GM23248 (cell line): ENCODE measurements around the gene KRT13. TPM values are rescaled to one million over a fixed set of nuclear protein-coding genes. Genes with fewer than 3 reads are reported as not detected.

Experiments
- DNase-seq: peaks from one replicate; pipeline ENCODE4 v3.0.0-alpha.2; 2015
- H2AFZ ChIP-seq: fragments of 200-600 bp; sonication (generic); 2 replicates; pipeline ENCODE4 v1.6.1; 2016; ENCODE audit warnings: antibody characterized with exemption
- H3F3A ChIP-seq: fragments of 200-600 bp; sonication (generic); 2 replicates; pipeline ENCODE4 v1.6.1; 2016; ENCODE audit warnings: mild to moderate bottlenecking, antibody characterized with exemption, mixed run types; ENCODE audit not compliant: insufficient read depth
- H3K27ac ChIP-seq: fragments of 200-600 bp; sonication (generic); 2 replicates; pipeline ENCODE4 v1.5.1; 2016; ENCODE audit warnings: mild to moderate bottlenecking
- H3K27me3 ChIP-seq: fragments of 200-600 bp; sonication (generic); replicated peaks from 2 replicates; pipeline ENCODE4 v1.6.1; 2016; ENCODE audit warnings: mild to moderate bottlenecking; ENCODE audit not compliant: insufficient read depth
- H3K36me3 ChIP-seq: fragments of 200-600 bp; sonication (generic); 2 replicates; pipeline ENCODE4 v1.6.1; 2016; ENCODE audit warnings: low read depth, mild to moderate bottlenecking
- H3K4me1 ChIP-seq: fragments of 200-600 bp; sonication (generic); 2 replicates; pipeline ENCODE4 v1.6.1; 2016; ENCODE audit warnings: mild to moderate bottlenecking; ENCODE audit not compliant: insufficient read depth
- H3K4me2 ChIP-seq: fragments of 200-600 bp; sonication (generic); one replicate; pipeline ENCODE4 v1.6.1; 2016; ENCODE audit warnings: mild to moderate bottlenecking; ENCODE audit not compliant: unreplicated experiment
- H3K4me3 ChIP-seq: fragments of 200-600 bp; sonication (generic); 2 replicates; pipeline ENCODE4 v1.5.1; 2016; ENCODE audit warnings: mild to moderate bottlenecking
- H3K79me2 ChIP-seq: fragments of 200-600 bp; sonication (generic); 2 replicates; pipeline ENCODE4 v1.6.1; 2016; ENCODE audit warnings: mild to moderate bottlenecking; ENCODE audit not compliant: insufficient read depth
- H3K9ac ChIP-seq: fragments of 200-600 bp; sonication (generic); 2 replicates; pipeline ENCODE4 v1.6.1; 2016; ENCODE audit warnings: mild to moderate bottlenecking
- H3K9me2 ChIP-seq: fragments of 200-600 bp; sonication (generic); 2 replicates; pipeline ENCODE4 v1.6.1; 2016; ENCODE audit warnings: mixed run types, mild to moderate bottlenecking, moderate library complexity; ENCODE audit not compliant: insufficient read depth
- H3K9me3 ChIP-seq: fragments of 200-600 bp; sonication (generic); one replicate; pipeline ENCODE4 v1.6.1; 2017; ENCODE audit warnings: low read depth
- H4K20me1 ChIP-seq: fragments of 200-600 bp; sonication (generic); 2 replicates; pipeline ENCODE4 v1.6.0; 2016; ENCODE audit not compliant: insufficient read depth
- EZH2 ChIP-seq: fragments of 200-600 bp; sonication (generic); IDR thresholded peaks from 2 replicates; pipeline ENCODE4 v1.6.1; 2018; ENCODE audit warnings: antibody characterized with exemption, mild to moderate bottlenecking; ENCODE audit not compliant: insufficient read depth, poor library complexity, severe bottlenecking
- EZH2phosphoT487 ChIP-seq: fragments of 200-600 bp; sonication (generic); IDR thresholded peaks from 2 replicates; pipeline ENCODE4 v1.6.1; 2018; ENCODE audit warnings: antibody characterized with exemption, moderate library complexity, mild to moderate bottlenecking, low read depth; ENCODE audit not compliant: insufficient read depth
- WGBS, 2 experiments: methylation state at CpG; one replicate each; pipeline ENCODE4 v1.1.6; 2015 to 2017; ENCODE audit warnings: low lambda C conversion rate in 2 of 2, low coverage in 1 of 2; ENCODE audit errors: missing lambda C conversion rate in 2 of 2; 5-methylcytosine and 5-hydroxymethylcytosine counted together
- in situ Hi-C: fragments of 300-500 bp; cut with MboI; formaldehyde crosslinking; loops from 2 replicates; pipeline ENCODE4 v1.15.0; 2020
- microRNA-seq: library from miRNA; unstranded; fragments of <30 nt; microRNA quantifications from one replicate; pipeline ENCODE4, GENCODE V29; 2016; ENCODE audit warnings: borderline number of aligned reads
- polyA plus RNA-seq: library from polyadenylated mRNA; unstranded; fragments of >200 nt; fragmentation: Nextera tagmentation; extraction: Ambion mirVana; gene quantifications from 2 replicates; pipeline ENCODE4 v1.2.1, GENCODE V29; 2016
- small RNA-seq: library from RNA; depleted of rRNA; stranded (forward); fragments of <200 nt; gene quantifications from one replicate; pipeline ENCODE3, GENCODE V24; 2014; ENCODE audit warnings: low read depth, low replicate concordance
- total RNA-seq: library from RNA; depleted of rRNA; stranded (reverse); fragments of >200 nt; shearing (Covaris generic); gene quantifications from 2 replicates; pipeline ENCODE4 v1.2.3, GENCODE V29; 2014; rRNA removed

Gene KRT13
- total and polyA plus RNA-seq, 2 experiments from 2014 or later: not detected

DNA sequence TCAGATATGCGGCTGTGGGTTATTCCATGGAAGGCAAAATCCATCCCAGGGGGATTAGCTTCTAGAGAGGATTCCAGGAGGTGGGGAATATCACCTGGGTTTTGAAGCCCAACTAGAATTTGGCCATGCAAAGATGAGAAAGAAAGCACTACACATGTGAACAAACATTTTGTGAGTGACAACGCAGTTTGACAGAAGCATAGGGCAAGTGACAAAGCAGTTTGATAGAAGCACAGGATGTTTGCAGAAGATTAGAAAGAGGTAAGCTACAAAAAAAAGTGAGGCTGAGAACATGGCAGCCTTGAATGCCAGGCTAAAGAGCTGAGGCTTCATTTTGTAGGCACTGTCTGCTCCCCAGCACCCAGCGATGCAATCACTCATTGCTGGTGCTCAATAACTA lies 52.3 kb downstream of the KRT13 start:
- no peaks in the 10 kb centered on the region for H3K36me3 ChIP-seq
- no peaks in the 10 kb centered on the region for H3K9me2 ChIP-seq
- H2AFZ ChIP-seq: no peak overlapping the region
- peaks cover 10% of the 10 kb centered on the region; the same call in 1 of the 2 replicates for H3K4me1 ChIP-seq
- no peak overlapping the region for H3K4me2 ChIP-seq
- H3K9me3 ChIP-seq: no peaks in the 10 kb centered on the region
- H3K9ac ChIP-seq: no peak overlapping the region
- TF ChIP-seq EZH2phosphoT487 (no peak), EZH2 (no peak)
- peaks cover 7% of the 10 kb centered on the region; the same call in 1 of the 2 replicates for H3F3A ChIP-seq
- 94 to 96% methylated on average over 3 of the region's 3 CpGs for WGBS, 2 experiments
- no peak overlapping the region for H3K27ac ChIP-seq
- H4K20me1 ChIP-seq: no peaks in the 10 kb centered on the region
- peaks cover 10% of the 10 kb centered on the region; the same call in 1 of the 2 replicates for H3K27me3 ChIP-seq
- no peak for DNase-seq
- H3K4me3 ChIP-seq: no peak overlapping the region
- in situ Hi-C loops: no loop called here
- no peaks in the 10 kb centered on the region for H3K79me2 ChIP-seq

GRCh38 chr17:41452281-41452680 lies 53.1 kb downstream of the KRT13 start:
- in situ Hi-C loops: no loop called here
- no peak for DNase-seq

DNA sequence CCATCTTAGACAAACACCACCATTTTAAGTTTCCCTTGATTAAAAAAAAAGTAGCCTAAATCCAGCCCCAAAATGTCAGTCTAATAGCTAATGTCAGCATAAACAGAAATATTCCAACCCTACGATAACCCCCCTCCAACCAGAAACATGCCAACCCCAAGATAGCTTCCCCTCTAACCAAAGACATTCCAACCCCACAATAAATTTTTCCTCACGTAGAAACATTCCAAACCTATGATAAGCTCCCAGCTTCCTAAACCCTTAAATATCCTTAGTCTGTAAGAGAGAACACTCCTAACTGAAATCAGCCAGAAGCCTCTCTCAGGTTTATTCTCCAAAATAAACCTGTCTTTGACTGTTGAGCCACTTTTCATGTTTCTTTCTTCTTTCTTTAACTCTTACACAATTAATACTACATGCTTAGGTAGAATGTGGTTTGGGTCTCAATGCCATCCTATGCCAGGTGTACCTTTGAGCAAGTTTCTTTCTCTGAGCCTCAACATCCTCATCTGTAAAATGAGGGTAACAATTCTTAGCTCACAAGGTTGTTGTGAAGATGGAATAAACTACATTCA lies 54.2 kb downstream of the KRT13 start:
- Histone ChIP-seq H3K9ac (no peak overlapping the region), H3K9me3 (no peaks in the 10 kb centered on the region), H3K4me3 (no peak overlapping the region), H3K27me3 (no peaks in the 10 kb centered on the region), H3K4me2 (no peak overlapping the region), H3K36me3 (no peaks in the 10 kb centered on the region), H3K4me1 (peaks cover 23% of the 10 kb centered on the region), H2AFZ (no peak overlapping the region), H4K20me1 (no peaks in the 10 kb centered on the region), H3K27ac (no peak overlapping the region), H3K79me2 (no peaks in the 10 kb centered on the region), H3K9me2 (no peaks in the 10 kb centered on the region), H3F3A (peaks cover 18% of the 10 kb centered on the region; the same call in 1 of the 2 replicates)
- in situ Hi-C loops: no loop called here
- TF ChIP-seq EZH2phosphoT487: no peak
- TF ChIP-seq EZH2: no peak
- 10 to 17% methylated on average over 2 of the region's 2 CpGs for WGBS, 2 experiments
- peak; percentile 40 for DNase-seq

More at GRCh38 chr17:41452281-41452680, 53.1 kb downstream of the KRT13 start:
- Histone ChIP-seq H3K27ac (no peak overlapping the region), H3K79me2 (no peaks in the 10 kb centered on the region), H3K4me3 (no peak overlapping the region), H3K4me2 (no peak overlapping the region), H3K9me2 (no peaks in the 10 kb centered on the region), H3K9me3 (no peaks in the 10 kb centered on the region), H4K20me1 (no peaks in the 10 kb centered on the region), H2AFZ (no peak overlapping the region), H3K27me3 (peaks cover 2% of the 10 kb centered on the region; the same call in 1 of the 2 replicates), H3K36me3 (no peaks in the 10 kb centered on the region), H3K4me1 (peaks cover 12% of the 10 kb centered on the region), H3K9ac (no peak overlapping the region), H3F3A (peaks cover 9% of the 10 kb centered on the region; the same call in 1 of the 2 replicates)
- WGBS, 2 experiments: 50 to 58% methylated on average over 4 of the region's 4 CpGs
- TF ChIP-seq EZH2: no peak
- TF ChIP-seq EZH2phosphoT487: no peak

Small RNA genes lying within 50 kb of the gene (microRNA-seq; reads per million reads assigned to microRNA genes)
- gene MIR6510: not detected

Small RNA genes lying within 50 kb of the gene (small RNA-seq; reads per million reads assigned to genes)
- gene RNU2-32P: 43.7 reads per million, percentile 92 among the genes with 10 or more reads in this experiment

Other genes with a start within 250 kb of the KRT13 start
- gene KRTAP9-6, start 240.2 kb downstream of the KRT13 start, total RNA-seq: not detected in 2 replicates
- gene KRTAP9-6, start 240.2 kb downstream of the KRT13 start, polyA plus RNA-seq: not detected in 2 replicates
- gene KRTAP9-7, start 229.9 kb downstream of the KRT13 start, total RNA-seq: not detected in 2 replicates
- not detected in 2 replicates for gene KRTAP9-7, start 229.9 kb downstream of the KRT13 start, polyA plus RNA-seq
- not detected in 2 replicates for gene KRTAP29-1, start 202.8 kb downstream of the KRT13 start, total RNA-seq
- not detected in 2 replicates for gene KRTAP29-1, start 202.8 kb downstream of the KRT13 start, polyA plus RNA-seq
- gene KRTAP16-1, start 196.3 kb downstream of the KRT13 start, total RNA-seq: not detected in 2 replicates
- not detected in 2 replicates for gene KRTAP16-1, start 196.3 kb downstream of the KRT13 start, polyA plus RNA-seq
- gene KRTAP17-1, start 189.9 kb downstream of the KRT13 start, total RNA-seq: not detected in 2 replicates
- gene KRTAP17-1, start 189.9 kb downstream of the KRT13 start, polyA plus RNA-seq: not detected in 2 replicates
- not detected in 2 replicates for gene KRT33A, start 154.8 kb downstream of the KRT13 start, total RNA-seq
- gene KRT33A, start 154.8 kb downstream of the KRT13 start, polyA plus RNA-seq: not detected in 2 replicates
- gene KRT33B, start 135.8 kb downstream of the KRT13 start, total RNA-seq: 0.25 and 0.76 TPM in 2 replicates
- gene KRT33B, start 135.8 kb downstream of the KRT13 start, polyA plus RNA-seq: 1.0 and 1.2 TPM in 2 replicates
- gene KRT34, start 123.3 kb downstream of the KRT13 start, total RNA-seq: 73.5 and 77.8 TPM in 2 replicates
- gene KRT34, start 123.3 kb downstream of the KRT13 start, polyA plus RNA-seq: 39.8 and 42.2 TPM in 2 replicates
- gene KRT31, start 108.0 kb downstream of the KRT13 start, total RNA-seq: not detected in 2 replicates
- gene KRT31, start 108.0 kb downstream of the KRT13 start, polyA plus RNA-seq: not detected in 2 replicates
- not detected in 2 replicates for gene KRT37, start 81.0 kb downstream of the KRT13 start, total RNA-seq
- not detected in 2 replicates for gene KRT37, start 81.0 kb downstream of the KRT13 start, polyA plus RNA-seq
- not detected in 2 replicates for gene KRT38, start 64.6 kb downstream of the KRT13 start, total RNA-seq
- gene KRT38, start 64.6 kb downstream of the KRT13 start, polyA plus RNA-seq: not detected in 2 replicates
- not detected in 2 replicates for gene KRT32, start 38.2 kb downstream of the KRT13 start, total RNA-seq
- gene KRT32, start 38.2 kb downstream of the KRT13 start, polyA plus RNA-seq: not detected in 2 replicates
- gene KRT35, start 24.5 kb downstream of the KRT13 start, total RNA-seq: not detected in 2 replicates
- gene KRT35, start 24.5 kb downstream of the KRT13 start, polyA plus RNA-seq: not detected in 2 replicates
- not detected in 2 replicates for gene KRT36, start 15.7 kb downstream of the KRT13 start, total RNA-seq
- not detected in 2 replicates for gene KRT36, start 15.7 kb downstream of the KRT13 start, polyA plus RNA-seq
- gene KRT15, start 13.3 kb upstream of the KRT13 start, total RNA-seq: 0.65 and 1.1 TPM in 2 replicates
- 2.3 and 2.7 TPM in 2 replicates for gene KRT15, start 13.3 kb upstream of the KRT13 start, polyA plus RNA-seq
- 65.4 and 71.5 TPM in 2 replicates for gene KRT19, start 22.7 kb upstream of the KRT13 start, total RNA-seq
- gene KRT19, start 22.7 kb upstream of the KRT13 start, polyA plus RNA-seq: 95.5 and 100 TPM in 2 replicates
- not detected in 2 replicates for gene KRT9, start 66.4 kb upstream of the KRT13 start, total RNA-seq
- not detected in 2 replicates for gene KRT9, start 66.4 kb upstream of the KRT13 start, polyA plus RNA-seq
- 0.25 TPM in 1 of 2 replicates, not detected in the other for gene KRT14, start 81.3 kb upstream of the KRT13 start, total RNA-seq
- 0.90 and 0.93 TPM in 2 replicates for gene KRT14, start 81.3 kb upstream of the KRT13 start, polyA plus RNA-seq
- 0.38 and 2.5 TPM in 2 replicates for gene KRT16, start 107.2 kb upstream of the KRT13 start, total RNA-seq
- 0.90 and 1.2 TPM in 2 replicates for gene KRT16, start 107.2 kb upstream of the KRT13 start, polyA plus RNA-seq
- gene KRT17, start 119.0 kb upstream of the KRT13 start, total RNA-seq: 0.51 and 3.8 TPM in 2 replicates
- 1.4 and 1.8 TPM in 2 replicates for gene KRT17, start 119.0 kb upstream of the KRT13 start, polyA plus RNA-seq
- gene EIF1, start 183.3 kb upstream of the KRT13 start, total RNA-seq: 98.1 and 113 TPM in 2 replicates
- gene EIF1, start 183.3 kb upstream of the KRT13 start, polyA plus RNA-seq: 1,585 and 1,606 TPM in 2 replicates
- gene GAST, start 206.7 kb upstream of the KRT13 start, total RNA-seq: not detected in 2 replicates
- not detected in 2 replicates for gene GAST, start 206.7 kb upstream of the KRT13 start, polyA plus RNA-seq
- gene HAP1, start 229.0 kb upstream of the KRT13 start, total RNA-seq: not detected in 2 replicates
- gene HAP1, start 229.0 kb upstream of the KRT13 start, polyA plus RNA-seq: 0.06 TPM in 1 of 2 replicates, not detected in the other